SK-MEL-5 (cell line): ENCODE data around the gene PAPOLA. TPM values are rescaled to one million over a fixed set of nuclear protein-coding genes. Genes with fewer than 3 reads are reported as not detected.

ENCODE experiments used
- DNase-seq: peaks from one replicate; pipeline ENCODE4 v3.0.0-alpha.2; 2016; ENCODE audit warnings: low read depth, low spot score
- in situ Hi-C: cut with HindIII; loops from 2 replicates; pipeline ENCODE4 v1.10.0; 2016; ENCODE audit warnings: low sequenced_read_pairs, high pct_unique_total_duplicates, low pct_unique_long_range_greater_than_20kb
- total RNA-seq: library from RNA; depleted of rRNA; stranded (reverse); fragments of >200 nt; shearing (Covaris generic); gene quantifications from 2 replicates; pipeline ENCODE4 v1.2.3, GENCODE V29; 2014; rRNA removed

The PAPOLA gene
- total RNA-seq, 1 experiment from 2014 or later: 120 TPM

DNA sequence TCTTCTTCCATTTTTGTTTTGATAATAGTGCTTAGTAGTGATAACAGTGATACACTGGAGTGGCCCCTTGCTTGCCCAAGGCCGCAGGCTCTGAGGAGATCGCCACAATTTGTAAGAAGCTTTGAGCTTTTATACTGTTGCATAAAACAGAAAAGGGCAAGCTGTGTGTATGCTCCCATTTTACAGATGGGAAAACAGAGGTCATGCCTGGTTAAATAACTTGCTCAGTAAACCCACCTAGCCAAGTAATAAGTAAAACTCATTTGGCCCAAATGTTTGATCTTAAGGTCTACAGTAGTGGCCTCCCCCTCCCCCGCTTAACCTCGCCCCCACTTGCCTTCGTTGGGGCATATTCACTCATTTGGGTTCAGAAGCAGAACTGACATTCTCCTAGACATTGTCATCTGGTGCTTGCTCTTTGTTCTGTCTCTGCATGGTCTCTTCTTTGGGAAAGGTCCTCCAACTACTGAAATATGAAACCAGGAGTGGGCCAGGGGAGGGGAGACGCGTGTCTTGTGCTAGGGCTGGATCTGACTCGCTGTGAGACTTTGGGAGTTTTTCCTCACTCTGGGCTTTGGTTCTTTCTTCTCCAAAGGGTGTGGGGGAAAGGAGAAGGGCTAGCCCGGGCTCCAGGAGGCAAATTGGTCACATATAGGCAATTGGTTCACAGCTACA lies 88.1 kb downstream of the PAPOLA start:
- in situ Hi-C loops: no loop called here
- DNase-seq: no peak

DNA sequence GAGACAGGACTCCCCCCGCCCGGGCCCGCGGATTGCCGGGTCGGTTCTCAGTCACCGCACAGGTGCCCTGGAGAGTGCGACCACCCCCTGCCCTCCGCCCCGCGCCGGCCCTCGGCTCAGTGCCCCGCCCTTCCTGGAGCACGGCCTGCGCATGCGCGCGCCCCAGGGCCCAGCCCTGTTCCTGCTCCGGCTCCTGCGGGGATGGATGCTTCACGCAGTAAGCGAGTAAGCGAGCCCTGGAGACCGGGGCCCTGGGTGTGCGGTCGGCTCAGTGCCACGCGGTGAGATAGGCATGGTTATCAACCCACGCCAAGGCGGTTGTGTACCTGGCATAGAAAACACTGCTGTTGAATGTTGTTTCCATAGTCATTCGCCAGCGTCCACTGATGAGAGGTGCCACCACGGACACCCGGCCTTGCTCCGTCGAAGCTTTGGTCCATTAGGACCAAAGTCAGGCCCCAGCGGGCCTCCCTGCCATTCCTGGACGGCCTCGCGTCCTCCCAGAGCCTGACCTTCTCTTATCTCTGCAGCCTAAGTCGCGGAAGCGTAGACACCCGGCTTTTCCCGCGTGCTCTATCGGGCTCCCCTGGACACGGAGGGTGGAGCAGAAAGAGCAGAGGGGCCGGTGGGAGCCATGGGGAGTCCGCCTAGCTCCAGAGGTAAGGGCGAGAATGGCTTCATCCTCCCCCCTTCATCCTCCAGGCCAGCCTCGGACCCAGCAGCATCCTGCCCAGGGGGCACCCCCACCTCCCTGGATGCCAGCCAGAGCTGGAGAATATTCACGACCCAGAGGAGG lies 90.6 kb downstream of the PAPOLA start:
- in situ Hi-C loops: no loop called here
- DNase-seq: no peak

- no peak for DNase-seq
- in situ Hi-C loops: no loop called here
Measured at GRCh38 chr14:96594961-96595360, 92.8 kb downstream of the PAPOLA start.

- in situ Hi-C loops: no loop called here
Measured at GRCh38 chr14:96597680-96598079, 95.5 kb downstream of the PAPOLA start.

DNA sequence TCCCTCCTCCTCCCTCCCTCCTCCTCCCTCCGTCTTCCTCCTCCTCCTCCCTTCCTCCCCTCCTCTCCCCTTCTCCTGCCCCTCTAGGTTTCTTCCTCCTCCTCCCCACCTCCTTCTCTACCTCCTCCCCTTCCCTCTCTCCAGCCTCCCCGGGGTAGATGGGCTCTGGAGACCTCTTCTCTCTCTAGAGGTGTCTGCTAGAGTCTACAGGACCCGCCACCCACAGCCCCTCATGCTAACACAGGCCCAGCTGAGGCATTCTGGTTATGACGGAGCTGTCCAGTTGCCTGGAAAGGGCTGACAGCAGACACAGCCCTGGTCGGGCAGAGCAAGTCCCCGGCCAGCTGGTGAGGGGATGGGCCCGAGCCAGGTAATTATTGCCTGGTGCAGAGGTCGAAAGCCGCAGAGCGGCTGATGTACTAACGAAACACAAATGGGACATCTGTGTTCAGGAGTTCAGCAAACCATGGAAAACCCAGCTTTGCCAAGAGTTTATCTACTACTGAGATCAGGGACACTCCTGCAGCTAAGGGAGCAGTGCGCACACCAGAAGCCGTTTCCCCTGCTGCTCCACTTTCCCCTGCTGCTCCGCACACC lies 96.2 kb downstream of the PAPOLA start:
- in situ Hi-C loops: no loop called here
- no peak for DNase-seq

More at GRCh38 chr14:96597680-96598079, 95.5 kb downstream of the PAPOLA start:
- no peak for DNase-seq

DNA sequence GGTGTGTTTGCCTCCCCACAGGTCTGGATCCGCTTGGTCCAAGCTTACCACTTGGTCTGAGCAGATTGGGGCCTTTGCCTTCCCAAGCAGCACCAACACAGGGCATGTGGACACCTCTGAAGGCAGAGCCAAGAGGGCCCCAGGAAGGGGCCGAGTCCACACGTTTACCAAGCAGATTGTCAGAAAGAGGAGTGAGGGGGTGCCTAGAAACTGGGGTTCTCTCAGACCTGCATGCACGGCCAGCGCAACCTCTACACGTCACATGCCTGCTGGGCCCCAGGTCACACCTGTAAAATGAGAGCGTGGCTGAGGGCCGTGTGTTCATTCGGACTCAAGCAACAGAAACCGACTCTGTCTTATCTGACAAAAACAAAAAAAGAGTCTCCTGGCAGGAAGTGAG lies 96.9 kb downstream of the PAPOLA start:
- DNase-seq: no peak
- in situ Hi-C loops: no loop called here

GRCh38 chr14:96602186-96602585 lies 100.0 kb downstream of the PAPOLA start:
- no peak for DNase-seq
- in situ Hi-C loops: no loop called here

GRCh38 chr14:96603350-96604255 lies 101.4 kb downstream of the PAPOLA start:
- DNase-seq: no peak
- in situ Hi-C loops: no loop called here

GRCh38 chr14:96614481-96614881 lies 112.3 kb downstream of the PAPOLA start:
- no peak for DNase-seq
- in situ Hi-C loops: no loop called here

GRCh38 chr14:96616161-96616721 lies 114.1 kb downstream of the PAPOLA start:
- DNase-seq: no peak
- in situ Hi-C loops: no loop called here

Other genes starting within 250 kb of the PAPOLA start
- 0.53 TPM in 1 of 2 replicates, not detected in the other for gene BDKRB1, start 246.2 kb upstream of the PAPOLA start, total RNA-seq
- gene ATG2B, start 139.0 kb upstream of the PAPOLA start, total RNA-seq: 13.4 and 14.1 TPM in 2 replicates
- gene GSKIP, start 138.9 kb upstream of the PAPOLA start, total RNA-seq: 30.6 and 31.8 TPM in 2 replicates
- gene AK7, start 110.3 kb upstream of the PAPOLA start, total RNA-seq: 2.9 and 4.9 TPM in 2 replicates